Measurements from ENCODE around the gene CLCF1.
A peak's percentile ranks its signal among the peaks of the same experiment; 100 is the strongest.

CLCF1 gene

DNA sequence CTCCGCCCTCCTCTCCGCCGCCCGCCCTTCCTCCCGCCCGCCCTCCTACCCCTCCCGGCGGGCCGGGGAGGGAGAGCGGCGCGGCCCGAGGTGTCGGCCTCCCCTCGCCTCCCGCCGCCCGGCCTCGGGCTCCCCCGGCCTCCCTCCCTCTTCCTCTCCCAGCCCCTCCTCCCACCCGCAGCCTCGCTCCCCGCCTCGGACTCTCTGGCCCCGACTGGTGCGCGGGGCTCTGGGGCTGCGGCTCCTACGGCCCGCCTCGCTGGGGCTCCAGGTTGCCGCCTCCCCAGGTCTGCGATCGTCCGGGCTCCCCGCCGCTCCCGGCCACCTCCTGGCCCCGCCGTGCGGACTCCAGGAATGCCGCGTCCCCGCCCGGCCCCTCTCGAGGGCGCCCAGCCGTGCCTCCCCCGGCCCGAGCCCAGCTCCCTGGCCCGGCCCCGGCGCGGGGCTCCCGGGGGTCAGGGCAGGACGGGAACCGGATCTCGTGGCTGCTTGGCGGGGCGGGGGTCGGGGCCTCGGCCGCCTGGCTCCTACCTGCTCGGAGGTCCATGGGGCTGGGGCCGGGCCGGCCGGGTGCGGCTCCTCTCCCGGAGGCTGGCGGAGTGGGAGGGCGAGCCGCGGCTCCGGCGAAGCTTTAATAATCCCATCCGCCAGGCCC is at the start of gene CLCF1:
CLCF1 (minus strand) TSS at position 606 of the 655 bp plus-strand sequence; CDS start at position 547, 59 bp downstream.
- DNase-seq (ENCODE audit: low read depth), result peak; percentile 77

- DNase-seq (ENCODE audit: low read depth), result no peak
Measured at GRCh38 chr11:67422891-67423290, 49.5 kb upstream of the CLCF1 start.

DNA sequence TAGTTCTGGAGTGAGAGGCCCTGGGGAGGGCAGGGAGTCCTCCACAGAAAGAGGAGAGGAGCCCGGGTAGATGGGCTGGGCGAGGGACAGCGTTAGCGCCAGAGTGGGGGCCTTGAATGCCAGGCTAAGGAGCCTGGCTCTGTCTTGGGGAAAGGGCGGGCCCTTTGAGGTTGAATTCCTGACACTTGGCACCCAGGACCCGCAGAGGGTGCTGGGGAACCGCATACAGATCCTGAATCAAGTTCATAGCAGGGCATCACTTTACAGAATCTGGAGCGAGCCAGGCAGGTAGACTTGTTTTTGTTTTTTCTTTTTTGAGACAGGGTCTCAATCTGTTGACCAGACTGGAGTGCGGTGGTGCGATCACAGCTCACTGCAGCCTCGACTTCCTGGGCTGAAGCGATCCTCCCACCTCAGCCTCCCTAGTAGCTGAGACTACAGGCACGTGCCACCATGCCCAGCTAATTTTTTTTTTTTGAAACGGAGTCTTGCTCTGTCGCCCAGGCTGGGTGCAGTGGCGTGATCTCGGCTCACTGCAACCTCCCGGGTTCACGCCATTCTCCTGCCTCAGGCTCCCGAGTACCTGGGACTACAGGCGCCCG is 48.1 kb upstream of the CLCF1 start:
- DNase-seq (ENCODE audit: low read depth), result no peak

GRCh38 chr11:67420646-67421429 is 47.4 kb upstream of the CLCF1 start:
- DNase-seq (ENCODE audit: low read depth), result peak; percentile 76

- DNase-seq (ENCODE audit: low read depth), result no peak
Measured at GRCh38 chr11:67420147-67420645, 46.8 kb upstream of the CLCF1 start.

DNA sequence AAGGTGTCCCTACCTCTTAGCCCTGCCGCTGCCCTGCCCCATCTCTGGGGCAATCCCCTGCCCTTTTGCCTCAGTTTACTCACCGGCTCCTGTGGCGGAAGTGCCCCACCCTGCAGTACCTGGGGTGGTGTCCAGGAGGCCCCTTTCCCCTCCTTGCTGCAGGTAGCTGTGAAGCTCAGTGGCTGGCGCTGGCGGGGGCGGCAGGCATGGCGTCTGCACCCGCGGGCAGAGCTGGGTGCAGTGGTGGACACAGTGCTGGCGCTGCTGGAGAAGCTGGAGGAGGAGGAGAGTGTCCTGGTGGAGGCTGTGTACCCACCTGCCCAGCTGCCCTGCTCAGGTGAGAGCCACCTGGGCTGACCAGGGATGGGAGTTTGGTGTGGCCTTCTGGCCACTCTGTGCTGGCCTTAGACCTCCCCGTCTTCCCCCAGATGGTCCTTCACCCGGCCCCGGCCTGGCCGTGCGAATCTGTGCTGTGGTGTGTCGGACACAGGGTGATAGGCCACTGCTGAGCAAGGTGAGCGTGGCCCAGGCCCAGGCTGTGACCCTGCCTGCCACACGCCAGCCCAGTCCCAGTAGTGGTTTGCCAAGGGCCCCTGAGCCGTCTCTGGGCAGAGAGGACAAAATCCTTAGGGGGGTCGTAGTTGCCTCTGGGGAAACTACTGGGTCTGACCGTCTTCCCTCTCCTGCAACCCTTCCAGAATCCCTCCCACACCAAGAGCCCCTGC is 46.1 kb upstream of the CLCF1 start:
- no peak for DNase-seq (ENCODE audit: low read depth)

DNA sequence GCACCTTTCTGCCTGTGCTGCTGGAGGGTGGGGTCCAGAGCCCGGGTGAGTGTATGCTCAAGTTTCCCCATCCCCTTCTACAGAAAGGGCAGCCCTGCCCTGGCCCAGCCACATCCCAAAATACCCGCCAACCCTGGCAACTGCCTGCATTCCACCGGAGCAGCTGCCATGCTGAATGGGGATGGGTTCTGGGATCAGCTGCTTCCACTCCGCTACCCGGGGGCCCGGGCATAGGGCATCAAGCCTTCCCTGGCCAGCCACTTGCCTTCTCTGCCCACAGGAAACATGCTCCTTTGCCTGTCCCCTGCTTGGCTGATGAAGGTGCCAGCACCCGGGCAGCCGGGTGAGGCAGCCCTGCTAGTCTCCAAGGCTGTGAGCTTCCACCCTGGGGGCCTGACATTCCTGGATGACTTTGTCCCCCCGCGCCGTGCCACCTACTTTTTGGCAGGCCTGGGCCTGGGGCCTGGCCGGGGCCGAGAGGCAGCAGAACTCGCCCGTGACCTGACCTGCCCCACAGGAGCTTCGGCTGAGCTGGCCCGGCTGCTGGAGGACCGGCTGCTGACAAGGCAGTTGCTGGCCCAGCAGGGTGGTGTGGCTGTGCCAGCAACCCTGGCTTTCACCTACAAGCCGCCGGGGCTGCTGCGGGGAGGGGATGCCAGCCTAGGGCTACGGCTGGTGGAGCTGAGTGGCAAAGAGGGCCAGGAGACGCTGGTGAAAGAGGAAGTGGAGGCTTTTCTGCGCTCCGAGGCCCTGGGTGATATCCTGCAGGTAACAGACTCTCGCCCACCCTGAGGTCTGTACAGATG is 45.3 kb upstream of the CLCF1 start:
- no peak for DNase-seq (ENCODE audit: low read depth)

GRCh38 chr11:67417425-67417824 is 44.0 kb upstream of the CLCF1 start:
- no peak for DNase-seq (ENCODE audit: low read depth)

DNA sequence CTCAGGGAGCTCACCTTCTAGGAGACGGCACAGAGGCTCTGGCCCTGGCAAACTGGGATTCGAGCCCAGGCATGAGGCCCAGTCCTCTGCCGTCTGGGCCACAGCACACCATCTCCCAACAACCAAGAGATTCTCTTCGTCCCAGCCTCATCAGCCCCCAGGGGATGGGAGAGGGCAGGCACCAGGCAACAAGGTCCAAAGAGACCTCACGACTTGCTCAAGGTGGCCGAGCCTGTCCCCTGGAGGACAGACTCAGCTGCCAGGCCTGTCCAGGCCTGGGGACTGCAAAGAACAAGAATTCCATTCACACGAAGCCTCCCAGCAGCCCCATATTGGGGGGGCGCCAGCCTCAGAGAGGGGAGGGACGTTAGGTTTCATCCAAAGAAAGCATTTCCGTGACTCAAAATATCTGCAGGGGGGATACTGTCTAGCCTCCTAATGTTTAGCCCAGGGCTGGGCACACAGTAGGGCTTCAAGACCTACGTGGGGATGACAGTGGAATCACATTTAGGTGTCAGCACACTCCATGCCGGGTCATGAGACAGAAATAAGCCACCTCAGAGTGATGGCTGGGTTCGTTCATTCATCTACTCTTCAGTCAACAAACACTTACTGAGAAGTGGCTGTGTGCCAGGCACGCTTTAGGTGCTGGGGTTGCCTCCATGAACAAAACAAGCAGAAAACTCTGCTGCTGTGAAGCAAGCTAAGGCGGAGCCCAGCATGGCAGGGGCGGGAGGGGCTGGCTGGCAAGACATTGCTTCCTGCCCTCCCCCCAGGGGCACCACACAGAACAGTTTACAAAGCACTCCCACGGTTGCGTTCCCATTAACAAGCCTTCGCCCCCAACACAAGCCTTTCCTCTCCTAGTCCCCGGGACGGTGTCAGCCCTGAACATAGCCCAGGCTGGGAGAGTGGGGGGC is 43.3 kb upstream of the CLCF1 start:
- peak; percentile 19 for DNase-seq (ENCODE audit: low read depth)

DNA sequence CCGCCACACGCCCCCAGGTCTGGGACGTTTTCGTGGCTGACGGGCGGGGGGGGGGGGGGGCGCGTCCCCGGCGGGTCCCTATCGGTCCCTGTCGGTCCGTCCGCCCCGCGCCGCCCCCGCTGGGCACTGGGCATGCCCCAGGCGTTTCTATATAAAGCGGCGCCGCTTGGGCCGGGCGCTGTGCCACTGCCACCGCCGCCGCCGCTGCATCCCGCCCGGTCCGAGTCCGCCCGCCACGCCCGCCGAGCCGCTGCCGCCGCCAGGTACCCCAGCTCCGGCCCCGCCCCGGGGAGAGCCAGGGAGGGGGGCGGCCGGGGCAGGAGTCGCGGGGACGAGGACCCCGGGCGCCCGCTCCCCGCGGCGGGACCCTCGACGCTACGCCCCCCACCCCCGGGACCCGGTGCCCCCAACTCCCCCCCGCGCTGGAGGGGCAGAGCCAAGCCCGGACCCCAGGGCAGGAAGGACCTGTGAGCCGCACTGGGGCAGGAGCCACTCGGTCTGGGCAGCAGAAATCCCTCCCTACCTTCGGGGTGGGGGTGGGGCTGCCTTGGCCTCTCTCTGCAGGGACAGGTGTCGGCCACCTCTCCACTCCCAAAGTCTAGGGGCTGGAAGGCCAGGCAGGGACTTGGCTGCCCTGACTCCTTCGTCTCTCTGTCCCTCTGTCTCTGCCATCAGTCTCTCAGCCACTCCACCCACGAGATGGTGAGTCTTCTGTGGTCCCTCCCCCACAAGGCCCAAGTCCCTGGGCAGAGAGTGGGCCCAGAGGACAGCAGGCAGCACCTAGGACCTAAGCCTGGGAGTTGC is 42.3 kb upstream of the CLCF1 start, which contains the start of gene CARNS1:
CARNS1 (plus strand) TSS at position 178 of the 804 bp plus-strand sequence; CDS start at position 700, 522 bp downstream.
- DNase-seq (ENCODE audit: low read depth), result no peak

- DNase-seq (ENCODE audit: low read depth), result no peak
Measured at GRCh38 chr11:67413266-67413849, 40.0 kb upstream of the CLCF1 start.

DNA sequence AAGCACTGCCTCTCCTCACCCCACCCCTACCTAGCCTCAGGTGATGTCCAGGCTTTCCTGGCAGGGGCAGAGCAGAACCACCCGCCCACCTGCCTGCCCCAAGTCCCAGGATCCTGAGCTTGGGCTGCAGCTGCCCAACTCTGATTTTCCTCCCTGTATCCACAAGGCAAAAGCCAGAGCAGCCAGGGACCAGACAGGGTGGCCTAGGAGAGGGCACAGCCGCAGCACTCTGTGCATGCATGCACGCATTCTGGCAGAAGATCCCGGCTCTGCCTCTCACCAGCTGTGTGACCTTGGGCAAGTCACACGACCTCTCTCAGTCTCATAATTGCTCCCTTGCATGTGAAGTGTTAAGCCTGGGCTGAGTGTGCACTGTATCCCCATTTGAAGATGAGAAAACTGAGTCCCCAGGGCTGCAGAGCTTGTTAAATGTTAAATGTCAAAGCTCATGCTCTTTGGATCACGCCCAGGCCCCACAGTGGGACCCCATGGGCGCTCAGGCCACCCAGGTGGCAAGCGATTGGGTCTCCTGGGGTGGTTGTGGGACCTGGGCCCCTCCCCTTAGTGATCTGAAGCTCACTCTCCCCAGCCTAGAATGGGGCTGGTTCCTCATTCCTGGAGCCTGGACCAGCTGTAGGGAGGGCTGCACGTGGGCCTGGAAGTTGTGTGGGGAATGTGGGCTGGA is 39.2 kb upstream of the CLCF1 start:
- DNase-seq (ENCODE audit: low read depth), result no peak

- DNase-seq (ENCODE audit: low read depth), result no peak
Measured at GRCh38 chr11:67411785-67412152, 38.4 kb upstream of the CLCF1 start.

GRCh38 chr11:67410984-67411784 is 37.8 kb upstream of the CLCF1 start:
- DNase-seq (ENCODE audit: low read depth), result no peak

- no peak for DNase-seq (ENCODE audit: low read depth)
Measured at GRCh38 chr11:67410369-67410831, 37.0 kb upstream of the CLCF1 start.

DNA sequence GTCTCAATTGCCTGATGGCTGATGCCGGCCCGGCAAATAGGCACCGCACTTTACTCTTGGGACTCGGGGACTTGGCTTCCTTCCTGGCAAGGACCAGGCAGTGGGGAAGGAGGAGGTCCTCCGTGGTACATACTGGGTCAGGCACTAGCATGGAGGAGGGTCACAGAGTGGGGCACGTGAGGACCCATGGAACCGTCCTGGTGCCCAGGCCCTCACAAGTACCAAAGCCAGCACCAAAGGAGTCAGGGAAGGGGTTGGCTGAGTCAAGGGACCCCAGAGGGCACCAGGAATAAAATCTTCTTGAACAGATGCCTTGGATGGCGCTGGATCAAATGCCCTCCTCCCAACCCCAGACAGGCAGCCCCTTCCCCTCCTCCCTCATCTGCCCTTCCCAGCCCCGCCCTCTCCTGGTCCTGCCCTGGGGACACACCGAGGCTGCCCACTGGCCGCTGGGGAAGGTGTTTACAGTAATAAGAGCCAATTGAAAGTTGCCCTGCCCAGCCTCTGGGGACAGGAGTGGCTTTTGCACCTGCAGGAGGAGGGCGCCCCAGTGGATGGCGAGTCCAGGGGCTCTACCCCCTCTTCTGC is 36.5 kb upstream of the CLCF1 start:
- DNase-seq (ENCODE audit: low read depth), result no peak

GRCh38 chr11:67409261-67409666 is 35.9 kb upstream of the CLCF1 start:
- DNase-seq (ENCODE audit: low read depth), result no peak

Measured in fibroblast of gingiva (primary cell).